Parathyroid adenoma (tissue), 2 donors: Measurements from ENCODE around the gene SLC25A22.

ENCODE experiments used
- H2AFZ ChIP-seq: fragments of 300-600 bp; sonication (generic); one replicate; pipeline ENCODE4 v1.7.0; 2017; ENCODE audit warnings: antibody characterized with exemption, mild to moderate bottlenecking
- H3K27ac ChIP-seq: fragments of 300-600 bp; sonication (generic); one replicate; pipeline ENCODE4 v1.7.0; 2017
- H3K27me3 ChIP-seq: fragments of 300-600 bp; sonication (generic); one replicate; pipeline ENCODE4 v1.7.0; 2017; ENCODE audit warnings: low read length; ENCODE audit not compliant: control insufficient read depth, insufficient read depth
- H3K36me3 ChIP-seq: fragments of 300-600 bp; sonication (generic); one replicate; pipeline ENCODE4 v1.7.0; 2017; ENCODE audit warnings: low read length; ENCODE audit not compliant: control insufficient read depth, insufficient read depth
- H3K4me1 ChIP-seq: fragments of 300-600 bp; sonication (generic); one replicate; pipeline ENCODE4 v1.7.0; 2017; ENCODE audit warnings: control low read depth
- H3K4me2 ChIP-seq: fragments of 300-600 bp; sonication (generic); one replicate; pipeline ENCODE4 v1.7.0; 2017; ENCODE audit warnings: low read length
- H3K4me3 ChIP-seq: fragments of 300-600 bp; sonication (generic); one replicate; pipeline ENCODE4 v1.7.0; 2017; ENCODE audit warnings: low read depth, low read length
- H3K79me2 ChIP-seq: fragments of 300-600 bp; sonication (generic); one replicate; pipeline ENCODE4 v1.7.0; 2017; ENCODE audit warnings: control low read depth
- H3K9ac ChIP-seq: fragments of 300-600 bp; sonication (generic); one replicate; pipeline ENCODE4 v1.7.0; 2017; ENCODE audit warnings: mild to moderate bottlenecking
- H3K9me3 ChIP-seq: fragments of 300-600 bp; sonication (generic); one replicate; pipeline ENCODE4 v1.7.0; 2017; ENCODE audit warnings: low read length; ENCODE audit not compliant: control insufficient read depth
- CTCF ChIP-seq: fragments of 300-600 bp; sonication (generic); IDR thresholded peaks from one replicate; pipeline ENCODE4 v1.7.0; 2017; ENCODE audit warnings: antibody characterized with exemption, mild to moderate bottlenecking
- donor health status: primary hyperparathyroidism.

The SLC25A22 gene

GRCh38 chr11:763549-764321, 34.3 kb downstream of the SLC25A22 start:
- no peaks in the 10 kb centered on the region for H3K27me3 ChIP-seq
- H3K27ac ChIP-seq: no peak overlapping the region
- no peak overlapping the region for H3K4me3 ChIP-seq
- no peaks in the 10 kb centered on the region for H3K79me2 ChIP-seq
- no peaks in the 10 kb centered on the region for H3K36me3 ChIP-seq
- no peaks in the 10 kb centered on the region for H3K4me1 ChIP-seq
- no peak overlapping the region for H3K4me2 ChIP-seq
- no peak for TF ChIP-seq CTCF
- H3K9ac ChIP-seq: no peak overlapping the region
- no peak overlapping the region for H2AFZ ChIP-seq
- no peaks in the 10 kb centered on the region for H3K9me3 ChIP-seq

GRCh38 chr11:763073-763463, 35.0 kb downstream of the SLC25A22 start:
- H3K79me2 ChIP-seq: no peaks in the 10 kb centered on the region
- no peak overlapping the region for H3K27ac ChIP-seq
- no peak overlapping the region for H3K9ac ChIP-seq
- H3K36me3 ChIP-seq: no peaks in the 10 kb centered on the region
- no peak overlapping the region for H3K4me3 ChIP-seq
- TF ChIP-seq CTCF: no peak
- no peak overlapping the region for H2AFZ ChIP-seq
- no peak overlapping the region for H3K4me2 ChIP-seq
- H3K27me3 ChIP-seq: no peaks in the 10 kb centered on the region
- H3K4me1 ChIP-seq: no peaks in the 10 kb centered on the region
- H3K9me3 ChIP-seq: no peaks in the 10 kb centered on the region

- Histone ChIP-seq H3K4me2 (no peak overlapping the region), H3K4me1 (no peaks in the 10 kb centered on the region), H3K9me3 (no peaks in the 10 kb centered on the region), H2AFZ (no peak overlapping the region), H3K27ac (no peak overlapping the region), H3K36me3 (no peaks in the 10 kb centered on the region), H3K27me3 (no peaks in the 10 kb centered on the region), H3K9ac (no peak overlapping the region), H3K79me2 (no peaks in the 10 kb centered on the region), H3K4me3 (no peak overlapping the region)
- no peak for TF ChIP-seq CTCF
Measured at GRCh38 chr11:762421-763072, 35.5 kb downstream of the SLC25A22 start.

- Histone ChIP-seq H3K36me3 (no peaks in the 10 kb centered on the region), H3K27ac (no peak overlapping the region), H3K79me2 (no peaks in the 10 kb centered on the region), H3K4me1 (no peaks in the 10 kb centered on the region), H3K4me2 (no peak overlapping the region), H3K9me3 (no peaks in the 10 kb centered on the region), H3K4me3 (no peak overlapping the region), H3K27me3 (no peaks in the 10 kb centered on the region), H2AFZ (no peak overlapping the region), H3K9ac (no peak overlapping the region)
- TF ChIP-seq CTCF: no peak
Measured at GRCh38 chr11:761526-762108, 36.5 kb downstream of the SLC25A22 start.
